OCI-LY7 (cell line): ENCODE data around the gene EYA3.

Experiments
- CTCF ChIP-seq: fragments of 200-600 bp; sonication (generic); conservative IDR thresholded peaks from 2 replicates; pipeline ENCODE4 v1.5.1; 2014; ENCODE audit warnings: mild to moderate bottlenecking, antibody characterized with exemption, low read length, moderate library complexity, mixed read lengths
- EZH2phosphoT487 ChIP-seq: fragments of 200-600 bp; sonication (generic); IDR thresholded peaks from 2 replicates; pipeline ENCODE4 v1.6.1; 2018; ENCODE audit warnings: low read depth, borderline replicate concordance, mild to moderate bottlenecking, mixed run types, antibody characterized with exemption, low read length, moderate library complexity, mixed read lengths

DNA sequence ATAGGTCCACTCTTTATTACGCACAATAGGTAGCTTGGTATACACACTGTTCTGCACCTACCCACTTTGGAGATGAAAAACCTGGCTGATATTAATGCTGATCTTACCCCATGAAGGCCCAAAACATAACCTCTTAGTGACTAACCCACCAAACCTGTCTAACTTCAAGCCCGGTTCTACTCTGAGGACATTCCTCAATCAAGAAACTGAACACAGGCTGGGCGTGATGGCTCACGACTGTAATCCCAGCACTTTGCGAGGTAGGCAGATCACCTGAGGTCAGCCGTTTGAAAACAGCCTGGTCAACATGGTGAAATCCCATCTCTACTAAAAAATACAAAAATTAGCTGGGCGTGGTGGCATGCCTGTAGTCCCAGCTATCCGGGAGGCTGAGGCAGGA is 50.5 kb downstream of the EYA3 start:
- TF ChIP-seq CTCF, result no peak
- TF ChIP-seq EZH2phosphoT487, result no peak
